NCI-H510A (cell line): ENCODE measurements around the gene SRF.
A peak's percentile ranks its signal among the peaks of the same experiment; 100 is the strongest.

ENCODE experiments used
- DNase-seq: peaks from one replicate; lab custom pipeline; 2025; lab: John Stamatoyannopoulos, UW

The SRF gene

GRCh38 chr6:43147691-43148477 is 23.2 kb upstream of the SRF start:
- DNase-seq = no peak

- DNase-seq = no peak
Observed at GRCh38 chr6:43149265-43149664, 21.8 kb upstream of the SRF start.

GRCh38 chr6:43150051-43150751 is 20.9 kb upstream of the SRF start:
- no peak for DNase-seq

GRCh38 chr6:43159599-43159998 is 11.5 kb upstream of the SRF start:
- DNase-seq = no peak

- no peak for DNase-seq
Observed at GRCh38 chr6:43163899-43164298, 7.2 kb upstream of the SRF start.

- DNase-seq = peak; percentile 88
Observed at GRCh38 chr6:43170417-43170930, 595 bp upstream of the SRF start.

- no peak for DNase-seq
Observed at GRCh38 chr6:43171707-43172103, 636 bp downstream of the SRF start.

GRCh38 chr6:43172104-43173007 is 1.3 kb downstream of the SRF start:
- peak; percentile 42 for DNase-seq

- no peak for DNase-seq
Observed at GRCh38 chr6:43173591-43174262, 2.7 kb downstream of the SRF start.

GRCh38 chr6:43174263-43175112 is 3.4 kb downstream of the SRF start:
- DNase-seq = peak; percentile 99

- no peak for DNase-seq
Observed at GRCh38 chr6:43175676-43176422, 4.8 kb downstream of the SRF start.

- no peak for DNase-seq
Observed at GRCh38 chr6:43176423-43176786, 5.3 kb downstream of the SRF start.

- no peak for DNase-seq
Observed at GRCh38 chr6:43178150-43178549, 7.1 kb downstream of the SRF start.

- no peak for DNase-seq
Observed at GRCh38 chr6:43178951-43179830, 8.1 kb downstream of the SRF start.

GRCh38 chr6:43180058-43180457 is 9.0 kb downstream of the SRF start:
- no peak for DNase-seq

GRCh38 chr6:43180985-43181384 is 9.9 kb downstream of the SRF start:
- no peak for DNase-seq

- DNase-seq = no peak
Observed at GRCh38 chr6:43181621-43181941, 10.5 kb downstream of the SRF start.

GRCh38 chr6:43181942-43182860 is 11.1 kb downstream of the SRF start, which contains the start of gene CUL9:
CUL9 (plus strand) TSS chr6:43182196; CDS start chr6:43184311, 2,115 bp downstream.
- DNase-seq = peak; percentile 83
